MCF 10A (cell line): ENCODE data around the gene PEMT. TPM values are rescaled to one million over a fixed set of nuclear protein-coding genes. Genes with fewer than 3 reads are reported as not detected.

ENCODE experiments used
- BruUV-seq: library from RNA; stranded (reverse); fragments of 400-500 nt; replicated peaks from 2 replicates; lab custom pipeline; 2021; lab: Mats Ljungman, UMichigan
- CTCF ChIA-PET: fragments of 300-600 bp; sonication (Branson Sonifier 250); formaldehyde crosslinking; extraction: SDS; loops from one replicate; lab custom pipeline; 2021; ENCODE audit warnings: antibody characterized with exemption, inconsistent platforms; lab: Yijun Ruan, JAX
- POLR2A ChIA-PET: fragments of 300-600, 350-650 bp; sonication (Branson Sonifier 250); formaldehyde crosslinking; extraction: SDS; loops from one replicate; lab custom pipeline; 2020; ENCODE audit warnings: antibody characterized with exemption, inconsistent platforms; lab: Yijun Ruan, JAX
- DNase-seq: peaks from one replicate; pipeline ENCODE4 v3.0.0-alpha.2; 2018; ENCODE audit not compliant: unreplicated experiment
- H3K27ac Mint-ChIP-seq: one replicate; pipeline ENCODE4 v1.8.0; 2022; ENCODE audit warnings: mild to moderate bottlenecking, low read depth, mixed read lengths; ENCODE audit not compliant: unreplicated experiment
- H3K27me3 Mint-ChIP-seq: one replicate; pipeline ENCODE4 v1.8.0; 2022; ENCODE audit warnings: mixed read lengths; ENCODE audit not compliant: insufficient read depth, unreplicated experiment
- H3K36me3 Mint-ChIP-seq: one replicate; pipeline ENCODE4 v1.8.0; 2022; ENCODE audit warnings: mild to moderate bottlenecking, moderate library complexity, mixed read lengths; ENCODE audit not compliant: insufficient read depth, unreplicated experiment
- H3K4me1 Mint-ChIP-seq: one replicate; pipeline ENCODE4 v1.8.0; 2022; ENCODE audit warnings: mixed read lengths; ENCODE audit not compliant: insufficient read depth, unreplicated experiment
- H3K4me3 Mint-ChIP-seq: one replicate; pipeline ENCODE4 v1.8.0; 2022; ENCODE audit warnings: mild to moderate bottlenecking, moderate library complexity, mixed read lengths; ENCODE audit not compliant: unreplicated experiment
- H3K9me3 Mint-ChIP-seq: one replicate; pipeline ENCODE4 v1.8.0; 2022; ENCODE audit warnings: mixed read lengths; ENCODE audit not compliant: unreplicated experiment
- intact Hi-C: fragments of 100-400 bp; cut with micrococcal nuclease; formaldehyde crosslinking; loops from 2 replicates; pipeline ENCODE4 v1.14.1; 2022
- total RNA-seq: library from RNA; stranded (reverse); gene quantifications from 2 replicates; pipeline ENCODE4 v1.2.3, GENCODE V29; 2022
- TF ChIP-seq, protein P1 (sequence below): fragments of 200-600 bp; IDR thresholded peaks from one replicate; pipeline ENCODE4 v1.8.0; 2022; ENCODE audit warnings: antibody characterized with exemption, mild to moderate bottlenecking; ENCODE audit not compliant: unreplicated experiment

PEMT gene
- total RNA-seq, 1 experiment from 2014 or later = 49.8 TPM

GRCh38 chr17:17579691-17580090 lies 11.8 kb downstream of the PEMT start:
- intact Hi-C loops = no loop called here
- no peaks in the 10 kb centered on the region for H3K4me1 Mint-ChIP-seq
- no peaks in the 10 kb centered on the region for H3K9me3 Mint-ChIP-seq
- ChIA-PET POLR2A (no interaction called here), CTCF (interaction anchor here (0.6 to 1.1 kb wide), 2 partner anchors 11 to 58 kb away, joined by 3 to 4 read pairs; no protein-coding TSS in a partner anchor)
- no peaks in the 10 kb centered on the region for H3K27me3 Mint-ChIP-seq
- DNase-seq = no peak
- BruUV-seq = no TSS peak
- H3K27ac Mint-ChIP-seq = no peak overlapping the region
- H3K36me3 Mint-ChIP-seq = no peaks in the 10 kb centered on the region
- TF ChIP-seq, protein P1, sequence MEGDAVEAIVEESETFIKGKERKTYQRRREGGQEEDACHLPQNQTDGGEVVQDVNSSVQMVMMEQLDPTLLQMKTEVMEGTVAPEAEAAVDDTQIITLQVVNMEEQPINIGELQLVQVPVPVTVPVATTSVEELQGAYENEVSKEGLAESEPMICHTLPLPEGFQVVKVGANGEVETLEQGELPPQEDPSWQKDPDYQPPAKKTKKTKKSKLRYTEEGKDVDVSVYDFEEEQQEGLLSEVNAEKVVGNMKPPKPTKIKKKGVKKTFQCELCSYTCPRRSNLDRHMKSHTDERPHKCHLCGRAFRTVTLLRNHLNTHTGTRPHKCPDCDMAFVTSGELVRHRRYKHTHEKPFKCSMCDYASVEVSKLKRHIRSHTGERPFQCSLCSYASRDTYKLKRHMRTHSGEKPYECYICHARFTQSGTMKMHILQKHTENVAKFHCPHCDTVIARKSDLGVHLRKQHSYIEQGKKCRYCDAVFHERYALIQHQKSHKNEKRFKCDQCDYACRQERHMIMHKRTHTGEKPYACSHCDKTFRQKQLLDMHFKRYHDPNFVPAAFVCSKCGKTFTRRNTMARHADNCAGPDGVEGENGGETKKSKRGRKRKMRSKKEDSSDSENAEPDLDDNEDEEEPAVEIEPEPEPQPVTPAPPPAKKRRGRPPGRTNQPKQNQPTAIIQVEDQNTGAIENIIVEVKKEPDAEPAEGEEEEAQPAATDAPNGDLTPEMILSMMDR = no peak
- no peak overlapping the region for H3K4me3 Mint-ChIP-seq

DNA sequence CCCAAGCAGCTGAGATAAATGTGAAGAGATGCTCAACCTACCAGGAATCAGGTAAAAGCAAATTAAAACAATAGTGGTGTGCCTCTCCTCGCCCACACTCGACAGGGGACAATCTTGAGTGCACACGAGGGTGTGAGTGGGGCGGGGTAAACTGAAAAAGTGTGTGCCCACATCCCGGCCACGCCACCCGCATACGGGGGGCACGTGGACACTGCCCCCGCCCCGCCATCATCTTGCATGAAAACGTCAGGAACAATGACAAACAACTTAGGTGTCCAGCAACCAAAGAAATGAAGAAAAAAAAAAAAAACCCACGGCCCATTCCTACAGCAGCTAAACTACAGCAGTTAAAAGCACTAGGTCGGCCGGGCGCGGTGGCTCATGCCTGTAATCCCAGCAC lies 14.1 kb downstream of the PEMT start:
- CTCF ChIA-PET = interaction anchor here (1.9 kb wide), 1 partner anchor 9 kb away, joined by 10 read pairs; no protein-coding TSS in a partner anchor
- Mint-ChIP-seq H3K4me3 (no peak overlapping the region), H3K4me1 (no peaks in the 10 kb centered on the region), H3K27ac (no peak overlapping the region), H3K36me3 (no peaks in the 10 kb centered on the region), H3K27me3 (no peaks in the 10 kb centered on the region), H3K9me3 (no peaks in the 10 kb centered on the region)
- DNase-seq = no peak
- TF ChIP-seq, protein P1 = no peak
- no TSS peak for BruUV-seq
- POLR2A ChIA-PET = no interaction called here
- intact Hi-C loops = no loop called here

GRCh38 chr17:17576772-17577234 lies 14.7 kb downstream of the PEMT start:
- CTCF ChIA-PET = interaction anchor here (0.7 to 1.9 kb wide), 2 partner anchors 8 to 15 kb away, joined by 3 to 10 read pairs; no protein-coding TSS in a partner anchor
- BruUV-seq = no TSS peak

DNA sequence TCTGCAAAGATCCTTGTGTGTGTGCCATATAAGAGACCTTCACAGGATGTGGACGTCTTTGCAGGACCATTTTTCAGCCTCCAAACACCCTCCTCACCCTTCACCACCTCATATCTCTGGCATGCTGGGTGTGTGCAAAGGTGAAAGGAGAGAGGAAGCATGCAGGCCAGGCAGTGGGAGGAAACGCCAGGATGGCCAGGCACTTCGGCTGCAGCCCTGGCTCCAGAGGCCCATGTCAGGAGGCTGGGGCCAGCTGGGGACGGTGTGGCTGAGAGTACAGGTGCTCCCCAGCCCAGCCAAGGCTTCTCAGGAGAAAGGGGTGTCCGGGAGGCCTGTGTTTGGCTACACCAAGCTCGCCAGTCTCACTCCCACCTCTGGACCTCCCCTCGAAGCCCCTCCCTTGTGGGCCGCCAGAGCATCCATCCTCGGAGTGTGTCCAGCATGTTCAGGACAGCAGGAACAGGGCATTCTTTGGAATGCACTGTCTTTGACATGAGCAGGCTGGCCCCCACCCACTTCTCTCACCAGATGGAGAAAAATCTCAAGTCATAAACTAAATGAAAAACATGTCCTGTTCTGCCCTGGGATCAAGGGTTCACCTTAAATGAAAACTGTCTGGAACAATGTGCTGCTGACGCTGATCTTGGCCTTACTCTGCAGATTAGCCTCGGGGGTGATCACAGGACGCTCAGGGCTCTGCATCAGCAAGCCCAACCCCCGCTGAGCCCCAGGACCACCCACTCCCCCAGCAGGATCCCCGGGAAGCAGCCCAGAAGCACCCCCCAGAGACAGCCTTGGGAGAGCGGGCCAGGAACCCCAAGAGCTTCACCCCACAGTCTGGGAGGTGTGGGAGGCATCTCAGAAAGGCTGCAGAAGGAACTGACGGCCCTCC lies 15.9 kb downstream of the PEMT start:
- intact Hi-C loops = no loop called here
- DNase-seq = no peak
- Mint-ChIP-seq H3K9me3 (no peaks in the 10 kb centered on the region), H3K4me3 (no peak overlapping the region), H3K27ac (no peak overlapping the region), H3K27me3 (no peaks in the 10 kb centered on the region), H3K36me3 (no peaks in the 10 kb centered on the region), H3K4me1 (no peaks in the 10 kb centered on the region)
- TF ChIP-seq, protein P1 = no peak
- ChIA-PET CTCF (no interaction called here), POLR2A (no interaction called here)
- BruUV-seq = no TSS peak

More at GRCh38 chr17:17576772-17577234, 14.7 kb downstream of the PEMT start:
- no peak overlapping the region for H3K4me3 Mint-ChIP-seq
- no peaks in the 10 kb centered on the region for H3K27me3 Mint-ChIP-seq
- TF ChIP-seq, protein P1 = no peak
- POLR2A ChIA-PET = no interaction called here
- H3K4me1 Mint-ChIP-seq = no peaks in the 10 kb centered on the region
- DNase-seq = no peak
- no peaks in the 10 kb centered on the region for H3K9me3 Mint-ChIP-seq
- H3K27ac Mint-ChIP-seq = no peak overlapping the region
- H3K36me3 Mint-ChIP-seq = no peaks in the 10 kb centered on the region
- intact Hi-C loops = no loop called here
